K562 (cell line): ENCODE data around the gene PTPRR. TPM values are rescaled to one million over a fixed set of nuclear protein-coding genes. Genes with fewer than 3 reads are reported as not detected.

Experiments
- BRF2 ChIP-seq: IDR thresholded peaks from 3 replicates; pipeline ENCODE4 v1.6.1; 2011; ENCODE audit warnings: borderline replicate concordance, mild to moderate bottlenecking; ENCODE audit not compliant: insufficient read length, insufficient read depth
- CC2D1A ChIP-seq: fragments of 450-650 bp; IDR thresholded peaks from 2 replicates; pipeline ENCODE4 v1.6.1; 2017; ENCODE audit warnings: mild to moderate bottlenecking
- COPS2 ChIP-seq: fragments of 450-650 bp; conservative IDR thresholded peaks from 2 replicates; pipeline ENCODE4 v1.6.1; 2016; ENCODE audit warnings: mild to moderate bottlenecking, moderate library complexity
- ELK1 ChIP-seq: sonication (generic); formaldehyde crosslinking; IDR thresholded peaks from 2 replicates; pipeline ENCODE4 v1.8.1; 2022; ENCODE audit warnings: missing genetic modification reagents
- GTF3C2 ChIP-seq: IDR thresholded peaks from 3 replicates; pipeline ENCODE4 v1.6.1; 2011; ENCODE audit warnings: borderline replicate concordance, mild to moderate bottlenecking, moderate library complexity; ENCODE audit not compliant: insufficient read length; ENCODE audit errors: extremely low read depth
- HDAC2 ChIP-seq: fragments of 450-650 bp; IDR thresholded peaks from 2 replicates; pipeline ENCODE4 v1.6.1; 2016; ENCODE audit warnings: mild to moderate bottlenecking
- IFI16 ChIP-seq: fragments of 250-450 bp; sonication (Bioruptor Pico); IDR thresholded peaks from 2 replicates; pipeline ENCODE4 v2.1.2; 2022; ENCODE audit warnings: mild to moderate bottlenecking, inconsistent platforms
- ILF3 ChIP-seq: fragments of 450-650 bp; IDR thresholded peaks from 2 replicates; pipeline ENCODE4 v1.6.1; 2018; ENCODE audit warnings: antibody characterized with exemption, mild to moderate bottlenecking, moderate library complexity, borderline replicate concordance
- PHF21A ChIP-seq: fragments of 450-650 bp; IDR thresholded peaks from 2 replicates; pipeline ENCODE4 v1.6.1; 2017; ENCODE audit warnings: low read depth, borderline replicate concordance
- RBM14 ChIP-seq: fragments of 200-400 bp; formaldehyde crosslinking; IDR thresholded peaks from 2 replicates; pipeline ENCODE4 v1.6.1; 2018; ENCODE audit warnings: low read depth, mild to moderate bottlenecking, low read length, moderate library complexity, borderline replicate concordance; ENCODE audit not compliant: insufficient read depth
- RERE ChIP-seq: sonication (generic); formaldehyde crosslinking; IDR thresholded peaks from 2 replicates; pipeline ENCODE4 v1.8.0; 2023; ENCODE audit warnings: missing genetic modification reagents, mild to moderate bottlenecking, borderline replicate concordance
- SNIP1 ChIP-seq: fragments of 450-650 bp; IDR thresholded peaks from 2 replicates; pipeline ENCODE4 v1.7.1; 2017; ENCODE audit warnings: low read depth, mild to moderate bottlenecking
- ZBTB7A ChIP-seq: IDR thresholded peaks from 2 replicates; pipeline ENCODE4 v1.6.1; 2011; ENCODE audit warnings: low read depth, mild to moderate bottlenecking, low read length, moderate library complexity, borderline replicate concordance; ENCODE audit not compliant: control insufficient read depth
- ZNF655 ChIP-seq: fragments of 250-450 bp; sonication (Bioruptor Pico); IDR thresholded peaks from 2 replicates; pipeline ENCODE4 v1.5.0; 2021
- ZNF79 ChIP-seq: fragments of 250-450 bp; sonication (Bioruptor Pico); IDR thresholded peaks from 2 replicates; pipeline ENCODE4 v1.4.0; 2020; ENCODE audit warnings: low read depth, mild to moderate bottlenecking, moderate library complexity
- polyA plus RNA-seq, 8 experiments: library from polyadenylated mRNA; depleted of rRNA in 4 of 8; stranded (reverse) in 5 of 8; unstranded in 3 of 8; fragments of >200 nt; fragmentation: Nextera tagmentation in 2 of 8; fragmentation: Illumina TruSeq in 1 of 8; extraction: Ambion mirVana in 2 of 8; extraction: Trizol in 1 of 8; gene quantifications; 2 replicates each; pipeline versions ENCODE4 v1.2.1 to v1.2.3, GENCODE V29; 2011 to 2014; ENCODE audit warnings: inconsistent platforms in 1 of 8, missing spikeins in 1 of 8
- total RNA-seq, 7 experiments: library from RNA; depleted of rRNA in 6 of 7; stranded (reverse); fragments of >200 nt in 6 of 7; fragmentation: Illumina TruSeq in 2 of 7; extraction: Trizol in 2 of 7; gene quantifications; 2 replicates each; pipeline versions ENCODE4 v1.2.1 to v1.2.3, GENCODE V29; 2011 to 2021; ENCODE audit warnings: low replicate concordance in 1 of 7

The PTPRR gene
- total and polyA plus RNA-seq, 9 of the 15 experiments (the other 6 are each of a cell fraction or from before 2014, with no cell fraction given), result 6.6 to 41.7 (median 12.3) TPM

- TF ChIP-seq ZNF655 (CRISPR knock-in tag), result no peak
- TF ChIP-seq PHF21A, result no peak
- no peak for TF ChIP-seq RERE
- no peak for TF ChIP-seq GTF3C2
- TF ChIP-seq ILF3, result no peak
- TF ChIP-seq HDAC2, result peak; percentile 29; the same call in 1 of the 2 replicates
- no peak for TF ChIP-seq CC2D1A
- peak; percentile 54; the same call in 1 of the 2 replicates for TF ChIP-seq ZNF79 (CRISPR knock-in tag)
- no peak for TF ChIP-seq ZBTB7A
- TF ChIP-seq IFI16 (CRISPR knock-in tag), result no peak
- TF ChIP-seq SNIP1, result no peak
- TF ChIP-seq RBM14, result no peak
- no peak for TF ChIP-seq COPS2
- no peak for TF ChIP-seq BRF2
- TF ChIP-seq ELK1 (CRISPR knock-in tag), result no peak
These were observed 259.8 kb downstream of the PTPRR start (continued) for GRCh38 chr12:70660620-70661219.
